ENCODE results near the gene AQP5. TPM values are rescaled to one million over a fixed set of nuclear protein-coding genes. Genes with fewer than 3 reads are reported as not detected.
A peak's percentile ranks its signal among the peaks of the same experiment; 100 is the strongest.

Gene AQP5
- total RNA-seq, 4 donors from 2014 or later: not detected

DNA sequence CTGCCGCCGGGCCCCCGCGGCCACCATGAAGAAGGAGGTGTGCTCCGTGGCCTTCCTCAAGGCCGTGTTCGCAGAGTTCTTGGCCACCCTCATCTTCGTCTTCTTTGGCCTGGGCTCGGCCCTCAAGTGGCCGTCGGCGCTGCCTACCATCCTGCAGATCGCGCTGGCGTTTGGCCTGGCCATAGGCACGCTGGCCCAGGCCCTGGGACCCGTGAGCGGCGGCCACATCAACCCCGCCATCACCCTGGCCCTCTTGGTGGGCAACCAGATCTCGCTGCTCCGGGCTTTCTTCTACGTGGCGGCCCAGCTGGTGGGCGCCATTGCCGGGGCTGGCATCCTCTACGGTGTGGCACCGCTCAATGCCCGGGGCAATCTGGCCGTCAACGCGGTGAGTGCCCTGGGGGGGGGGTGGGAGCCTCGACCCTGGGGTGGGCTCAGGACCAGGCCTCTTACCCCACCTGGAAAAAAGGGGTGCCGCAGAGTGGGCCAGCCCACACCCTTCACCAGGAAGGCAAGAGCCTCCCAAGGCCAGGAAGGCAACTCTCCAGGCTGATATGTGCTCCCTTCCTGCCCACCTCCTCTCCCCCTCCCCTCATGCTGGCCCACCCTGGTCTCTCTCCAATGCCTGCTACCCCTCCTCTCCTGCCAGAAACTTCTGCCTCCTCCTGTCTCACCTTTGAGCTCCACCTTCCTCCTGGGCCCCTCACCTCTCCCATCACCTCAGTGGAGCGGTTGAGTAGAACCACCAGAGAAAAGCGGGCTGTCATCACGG, 507 bp downstream of the AQP5 start:
- TF ChIP-seq POLR2A (IDR thresholded peaks at IDR 0.05) (no peak), CTCF (IDR thresholded peaks at IDR 0.05) (no peak)
- H3K4me3 ChIP-seq: no peak overlapping the region
- no peaks in the 10 kb centered on the region for H3K36me3 ChIP-seq

GRCh38 chr12:49962861-49963765, 1.4 kb downstream of the AQP5 start:
- Histone ChIP-seq H3K9me3 (no peaks in the 10 kb centered on the region), H3K4me3 (no peak overlapping the region), H3K4me1 (peaks cover 0 to 16% (median 2%) of the 10 kb centered on the region in 4 donors), H3K36me3 (no peaks in the 10 kb centered on the region), H3K27ac (no peak overlapping the region), H3K27me3 (peaks cover 4 to 17% of the 10 kb centered on the region in 2 donors)
- TF ChIP-seq CTCF (IDR thresholded peaks at IDR 0.05) (no peak), POLR2A (IDR thresholded peaks at IDR 0.05) (no peak)
- DNase-seq: peak in 1 of 3 donors; percentile 23

More for the DNA sequence above, 507 bp downstream of the AQP5 start:
- Histone ChIP-seq H3K9me3 (no peaks in the 10 kb centered on the region), H3K4me1 (peaks cover 0 to 9% (median 1%) of the 10 kb centered on the region in 4 donors), H3K27ac (no peak overlapping the region), H3K27me3 (peaks cover 4 to 17% of the 10 kb centered on the region in 2 donors)
- no peak for DNase-seq

GRCh38 chr12:49963976-49964815, 2.5 kb downstream of the AQP5 start:
- no peaks in the 10 kb centered on the region for H3K9me3 ChIP-seq
- TF ChIP-seq POLR2A (IDR thresholded peaks at IDR 0.05) (no peak), CTCF (IDR thresholded peaks at IDR 0.05) (no peak)
- H3K27me3 ChIP-seq: peaks cover 4 to 17% of the 10 kb centered on the region in 2 donors
- no peak overlapping the region for H3K27ac ChIP-seq
- peak in 1 of 3 donors; percentile 36 for DNase-seq
- H3K4me3 ChIP-seq: no peak overlapping the region
- H3K4me1 ChIP-seq: peaks cover 0 to 16% (median 2%) of the 10 kb centered on the region in 4 donors
- H3K36me3 ChIP-seq: no peaks in the 10 kb centered on the region

- peaks cover 4 to 12% of the 10 kb centered on the region in 2 donors for H3K27me3 ChIP-seq
- H3K9me3 ChIP-seq: no peaks in the 10 kb centered on the region
- peaks cover 0 to 16% (median 2%) of the 10 kb centered on the region in 4 donors for H3K4me1 ChIP-seq
Measured at GRCh38 chr12:49964849-49965624, 3.4 kb downstream of the AQP5 start.

More at GRCh38 chr12:49964849-49965624, 3.4 kb downstream of the AQP5 start:
- no peak overlapping the region for H3K27ac ChIP-seq
- H3K36me3 ChIP-seq: no peaks in the 10 kb centered on the region
- no peak for TF ChIP-seq POLR2A (IDR thresholded peaks at IDR 0.05)
- TF ChIP-seq CTCF (IDR thresholded peaks at IDR 0.05): no peak
- peak in 1 of 3 donors; percentile 27 for DNase-seq
- H3K4me3 ChIP-seq: no peak overlapping the region
